Tibial nerve (tissue), 3 donors: ENCODE measurements around the gene SCAF11.

Experiments
- POLR2A ChIP-seq, 2 donors: fragments of 450-650 bp; IDR thresholded peaks; one replicate each; pipeline ENCODE4 v1.6.1; 2017; ENCODE audit warnings: antibody characterized with exemption in 2 of 2, mild to moderate bottlenecking in 2 of 2, moderate library complexity in 2 of 2
- TF ChIP-seq, protein P1 (sequence below), 5 experiments: fragments of 200-600 bp in 3 of 5; fragments of 450-650 bp in 2 of 5; sonication (generic) in 3 of 5; IDR thresholded peaks; one replicate each; pipeline ENCODE4 v1.5.1; 2016 to 2019; ENCODE audit warnings: antibody characterized with exemption in 5 of 5, mild to moderate bottlenecking in 3 of 5, moderate library complexity in 2 of 5

DNA sequence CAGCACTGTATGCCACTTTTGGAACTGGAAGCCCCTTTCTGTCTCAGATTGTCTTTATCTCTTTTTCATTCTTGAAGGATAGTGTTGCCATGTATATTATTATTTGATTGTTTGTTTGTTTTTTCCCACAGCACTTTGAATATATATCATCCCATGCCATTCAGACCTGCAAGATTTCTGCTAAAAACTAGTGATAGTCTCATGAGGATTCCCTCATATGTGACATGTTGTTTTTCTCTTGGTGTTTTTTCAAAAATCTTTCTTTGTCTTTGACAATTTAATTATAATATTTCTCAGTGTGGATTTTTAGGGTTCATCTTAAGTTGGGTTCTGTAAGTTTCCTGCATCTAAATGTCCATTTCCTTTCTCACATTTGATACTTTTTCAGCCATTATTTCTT, 36.8 kb upstream of the SCAF11 start:
- TF ChIP-seq, protein P1, sequence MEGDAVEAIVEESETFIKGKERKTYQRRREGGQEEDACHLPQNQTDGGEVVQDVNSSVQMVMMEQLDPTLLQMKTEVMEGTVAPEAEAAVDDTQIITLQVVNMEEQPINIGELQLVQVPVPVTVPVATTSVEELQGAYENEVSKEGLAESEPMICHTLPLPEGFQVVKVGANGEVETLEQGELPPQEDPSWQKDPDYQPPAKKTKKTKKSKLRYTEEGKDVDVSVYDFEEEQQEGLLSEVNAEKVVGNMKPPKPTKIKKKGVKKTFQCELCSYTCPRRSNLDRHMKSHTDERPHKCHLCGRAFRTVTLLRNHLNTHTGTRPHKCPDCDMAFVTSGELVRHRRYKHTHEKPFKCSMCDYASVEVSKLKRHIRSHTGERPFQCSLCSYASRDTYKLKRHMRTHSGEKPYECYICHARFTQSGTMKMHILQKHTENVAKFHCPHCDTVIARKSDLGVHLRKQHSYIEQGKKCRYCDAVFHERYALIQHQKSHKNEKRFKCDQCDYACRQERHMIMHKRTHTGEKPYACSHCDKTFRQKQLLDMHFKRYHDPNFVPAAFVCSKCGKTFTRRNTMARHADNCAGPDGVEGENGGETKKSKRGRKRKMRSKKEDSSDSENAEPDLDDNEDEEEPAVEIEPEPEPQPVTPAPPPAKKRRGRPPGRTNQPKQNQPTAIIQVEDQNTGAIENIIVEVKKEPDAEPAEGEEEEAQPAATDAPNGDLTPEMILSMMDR (IDR thresholded peaks at IDR 0.05): no peak
- TF ChIP-seq POLR2A (IDR thresholded peaks at IDR 0.05): no peak
